ACC112 (cell line): Measurements from ENCODE around the gene DENND1B.
"Not testable (repeated sequence)": the region's sequence is repeated elsewhere in the genome, so short reads cannot be mapped to it uniquely, and the experiment has no call there.

ENCODE experiments used
- H2AFZ ChIP-seq: fragments of 200-600 bp; sonication (generic); one replicate; pipeline ENCODE4 v1.6.0; 2017; ENCODE audit warnings: antibody characterized with exemption, low read length; ENCODE audit not compliant: unreplicated experiment
- H3K27ac ChIP-seq: fragments of 200-600 bp; sonication (generic); 2 replicates; pipeline ENCODE4 v1.5.1; 2014; ENCODE audit warnings: low read depth, mild to moderate bottlenecking, antibody characterized with exemption, low read length, moderate library complexity
- H3K27me3 ChIP-seq: fragments of 200-600 bp; sonication (generic); 2 replicates; pipeline ENCODE4 v1.6.1; 2014; ENCODE audit warnings: mild to moderate bottlenecking, antibody characterized with exemption, low read length, moderate library complexity, mixed read lengths; ENCODE audit not compliant: insufficient read depth
- H3K36me3 ChIP-seq: fragments of 200-600 bp; sonication (generic); 2 replicates; pipeline ENCODE4 v1.6.1; 2016; ENCODE audit warnings: mild to moderate bottlenecking, antibody characterized with exemption, low read length, moderate library complexity, mixed read lengths; ENCODE audit not compliant: insufficient read depth
- H3K4me1 ChIP-seq: fragments of 200-600 bp; sonication (generic); one replicate; pipeline ENCODE4 v1.6.1; 2016; ENCODE audit warnings: low read length, mixed read lengths; ENCODE audit not compliant: insufficient read depth, unreplicated experiment, control insufficient read depth
- H3K4me3 ChIP-seq: fragments of 200-600 bp; sonication (generic); 2 replicates; pipeline ENCODE4 v1.5.1; 2014; ENCODE audit warnings: mild to moderate bottlenecking, low read depth, low read length
- H3K79me2 ChIP-seq: fragments of 200-600 bp; sonication (generic); one replicate; pipeline ENCODE4 v1.6.0; 2016; ENCODE audit warnings: low read length; ENCODE audit not compliant: control insufficient read depth, unreplicated experiment, insufficient read depth

The DENND1B gene

GRCh38 chr1:197770243-197770642 lies 5.0 kb downstream of the DENND1B start:
- H3K4me1 ChIP-seq: peaks cover 15% of the 10 kb centered on the region
- peaks cover 28% of the 10 kb centered on the region for H3K79me2 ChIP-seq

GRCh38 chr1:197769287-197769686 lies 6.0 kb downstream of the DENND1B start:
- no peak overlapping the region for H2AFZ ChIP-seq
- no peaks in the 10 kb centered on the region for H3K36me3 ChIP-seq
- H3K27ac ChIP-seq: no peak overlapping the region
- no peaks in the 10 kb centered on the region for H3K27me3 ChIP-seq
- peaks cover 15% of the 10 kb centered on the region for H3K4me1 ChIP-seq
- peaks cover 28% of the 10 kb centered on the region for H3K79me2 ChIP-seq
- H3K4me3 ChIP-seq: no peak overlapping the region

More at GRCh38 chr1:197770243-197770642, 5.0 kb downstream of the DENND1B start:
- H3K27me3 ChIP-seq: no peaks in the 10 kb centered on the region
- no peak overlapping the region for H2AFZ ChIP-seq
- no peak overlapping the region for H3K4me3 ChIP-seq
- no peaks in the 10 kb centered on the region for H3K36me3 ChIP-seq
- no peak overlapping the region for H3K27ac ChIP-seq

GRCh38 chr1:197768014-197768805 lies 7.1 kb downstream of the DENND1B start:
- Histone ChIP-seq H3K27me3 (no peaks in the 10 kb centered on the region), H3K4me1 (peaks cover 8% of the 10 kb centered on the region), H3K27ac (no peak overlapping the region), H3K4me3 (no peak overlapping the region), H2AFZ (no peak overlapping the region), H3K36me3 (no peaks in the 10 kb centered on the region), H3K79me2 (peaks cover 22% of the 10 kb centered on the region)

- Histone ChIP-seq H3K27ac (no peak overlapping the region), H3K4me1 (no peaks in the 10 kb centered on the region), H3K4me3 (no peak overlapping the region), H3K36me3 (no peaks in the 10 kb centered on the region), H3K79me2 (no peaks in the 10 kb centered on the region), H2AFZ (no peak overlapping the region), H3K27me3 (no peaks in the 10 kb centered on the region)
Observed at GRCh38 chr1:197763769-197764168, 11.5 kb downstream of the DENND1B start.

GRCh38 chr1:197763307-197763706 lies 12.0 kb downstream of the DENND1B start:
- Histone ChIP-seq H3K4me3 (no peak overlapping the region), H2AFZ (no peak overlapping the region), H3K36me3 (no peaks in the 10 kb centered on the region), H3K27ac (no peak overlapping the region), H3K79me2 (no peaks in the 10 kb centered on the region), H3K27me3 (no peaks in the 10 kb centered on the region), H3K4me1 (no peaks in the 10 kb centered on the region)

GRCh38 chr1:197761654-197762053 lies 13.6 kb downstream of the DENND1B start:
- Histone ChIP-seq H2AFZ (no peak overlapping the region), H3K27me3 (no peaks in the 10 kb centered on the region), H3K27ac (no peak overlapping the region), H3K79me2 (no peaks in the 10 kb centered on the region), H3K36me3 (no peaks in the 10 kb centered on the region), H3K4me3 (no peak overlapping the region), H3K4me1 (no peaks in the 10 kb centered on the region)

- not testable (repeated sequence) for H3K36me3 ChIP-seq, H3K79me2 ChIP-seq, H3K27me3 ChIP-seq, H3K4me3 ChIP-seq, H3K4me1 ChIP-seq, H2AFZ ChIP-seq, H3K27ac ChIP-seq
Observed at GRCh38 chr1:197755553-197755952, 19.7 kb downstream of the DENND1B start.

- not testable (repeated sequence) for H3K4me1 ChIP-seq, H3K27me3 ChIP-seq, H3K36me3 ChIP-seq, H3K4me3 ChIP-seq, H2AFZ ChIP-seq, H3K27ac ChIP-seq, H3K79me2 ChIP-seq
Observed at GRCh38 chr1:197752652-197753164, 22.6 kb downstream of the DENND1B start.

GRCh38 chr1:197750366-197750765 lies 24.9 kb downstream of the DENND1B start:
- no peaks in the 10 kb centered on the region for H3K79me2 ChIP-seq
- no peak overlapping the region for H3K27ac ChIP-seq
- H3K4me3 ChIP-seq: no peak overlapping the region
- peaks cover 8% of the 10 kb centered on the region for H3K4me1 ChIP-seq
- H3K27me3 ChIP-seq: no peaks in the 10 kb centered on the region
- no peaks in the 10 kb centered on the region; the same call in 1 of the 2 replicates for H3K36me3 ChIP-seq
- H2AFZ ChIP-seq: no peak overlapping the region

GRCh38 chr1:197745911-197746310 lies 29.4 kb downstream of the DENND1B start:
- Histone ChIP-seq H2AFZ (no peak overlapping the region), H3K79me2 (no peaks in the 10 kb centered on the region), H3K4me1 (peaks cover 8% of the 10 kb centered on the region), H3K27ac (no peak overlapping the region), H3K27me3 (no peaks in the 10 kb centered on the region), H3K36me3 (no peaks in the 10 kb centered on the region), H3K4me3 (no peak overlapping the region)

GRCh38 chr1:197744979-197745378 lies 30.3 kb downstream of the DENND1B start:
- Histone ChIP-seq H3K27ac (no peak overlapping the region), H3K4me3 (no peak overlapping the region), H2AFZ (no peak overlapping the region), H3K79me2 (no peaks in the 10 kb centered on the region), H3K36me3 (no peaks in the 10 kb centered on the region), H3K4me1 (peaks cover 8% of the 10 kb centered on the region), H3K27me3 (no peaks in the 10 kb centered on the region)
